Erythroblast (primary cell): ENCODE data around the gene FBLN5.

Source experiments
- GATA1 ChIP-seq: IDR thresholded peaks from 2 replicates; pipeline ENCODE4 v1.6.1; 2011; ENCODE audit warnings: low read depth, mild to moderate bottlenecking, control low read depth, low read length, moderate library complexity
- POLR2A ChIP-seq: IDR thresholded peaks from 2 replicates; pipeline ENCODE4 v1.6.1; 2011; ENCODE audit warnings: mild to moderate bottlenecking, low read length

DNA sequence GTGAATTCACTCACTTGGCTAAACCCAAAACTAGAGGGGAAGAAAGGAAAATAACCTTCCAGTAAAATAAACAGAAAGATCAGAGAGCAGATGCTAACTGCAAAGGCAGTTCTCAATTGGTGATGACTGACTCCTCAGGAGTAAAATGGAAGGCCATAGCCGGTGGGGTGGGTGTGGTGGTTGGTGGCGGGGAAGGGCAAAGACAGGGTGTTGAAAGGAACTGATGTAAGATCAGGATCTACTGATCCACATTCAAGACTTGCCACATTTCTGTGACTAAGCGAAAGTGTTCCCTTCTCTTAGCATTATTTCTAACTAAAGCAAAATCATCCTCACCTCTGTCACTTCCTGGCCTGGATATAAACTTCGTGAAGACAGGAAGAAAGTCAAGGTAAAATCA, 53.8 kb downstream of the FBLN5 start:
- TF ChIP-seq POLR2A = no peak
- no peak for TF ChIP-seq GATA1
